CD1c-positive myeloid dendritic cell (primary cell): ENCODE results near the gene LEF1.
"Not testable (repeated sequence)": the region's sequence is repeated elsewhere in the genome, so short reads cannot be mapped to it uniquely, and the experiment has no call there.

Source experiments
- DNase-seq: peaks from one replicate; pipeline ENCODE4 v3.0.0-alpha.2; 2016; ENCODE audit errors: extremely low spot score

Gene LEF1

DNA sequence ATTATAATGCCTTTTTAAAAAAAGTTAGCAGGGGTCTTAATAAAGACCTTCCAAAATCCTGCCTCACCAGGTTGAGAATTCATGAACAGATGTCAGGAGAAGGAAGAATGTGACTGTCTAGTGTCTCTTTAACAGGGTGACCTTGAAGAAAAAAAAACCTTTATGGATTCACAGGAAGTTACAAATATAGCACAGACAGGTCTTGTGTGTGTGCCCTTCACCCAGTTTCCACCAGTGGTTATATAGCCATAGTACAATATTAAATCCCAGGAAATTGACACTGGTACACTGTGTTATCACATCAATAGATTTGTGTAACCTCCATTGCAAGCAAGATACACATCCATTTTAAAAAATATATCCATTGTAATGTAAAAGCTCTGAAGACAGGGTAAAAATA lies 135.4 kb downstream of the LEF1 start:
- no peak for DNase-seq

- DNase-seq: no peak
Observed at GRCh38 chr4:108031427-108032083, 137.2 kb downstream of the LEF1 start.

DNA sequence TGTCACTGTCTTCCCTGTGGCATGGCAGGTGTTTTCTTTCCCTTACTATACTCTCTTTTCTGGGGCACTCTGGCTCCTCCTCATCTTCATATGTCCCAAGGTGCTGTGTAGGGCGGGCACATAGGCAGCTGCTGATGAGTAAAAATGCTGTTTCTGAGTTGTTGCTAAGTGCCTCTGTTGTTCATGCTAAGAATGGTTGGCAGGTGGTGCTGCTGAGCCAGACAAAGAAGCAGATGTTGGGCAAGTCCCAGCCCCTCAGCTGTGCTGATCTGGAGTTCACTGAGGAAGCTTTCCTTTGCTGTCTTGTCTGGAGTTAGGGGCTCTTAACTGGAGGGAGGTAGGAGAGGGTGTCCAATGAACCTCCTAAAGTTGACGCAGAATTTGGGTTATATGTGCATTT lies 138.4 kb downstream of the LEF1 start:
- peak; percentile 38 for DNase-seq

DNA sequence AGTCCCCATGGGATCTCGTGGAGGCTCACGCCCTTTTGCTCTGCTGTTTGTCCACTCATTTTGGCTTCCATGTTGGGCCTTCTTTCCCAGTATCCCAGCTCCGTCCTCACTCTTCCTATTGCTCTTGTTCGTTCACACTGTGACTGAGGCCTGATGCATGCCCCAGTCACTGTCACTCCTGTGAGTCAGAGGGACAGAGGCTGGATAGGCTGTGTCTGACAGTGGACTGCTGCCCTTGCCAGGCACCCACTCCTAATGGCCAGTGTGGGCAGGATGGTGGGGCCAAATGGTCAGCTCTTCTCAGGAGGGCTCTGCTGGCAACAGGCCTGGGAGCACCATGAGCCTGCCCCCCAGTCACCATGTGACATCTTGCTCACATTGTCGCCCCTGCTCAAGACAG lies 139.0 kb downstream of the LEF1 start:
- no peak for DNase-seq

DNA sequence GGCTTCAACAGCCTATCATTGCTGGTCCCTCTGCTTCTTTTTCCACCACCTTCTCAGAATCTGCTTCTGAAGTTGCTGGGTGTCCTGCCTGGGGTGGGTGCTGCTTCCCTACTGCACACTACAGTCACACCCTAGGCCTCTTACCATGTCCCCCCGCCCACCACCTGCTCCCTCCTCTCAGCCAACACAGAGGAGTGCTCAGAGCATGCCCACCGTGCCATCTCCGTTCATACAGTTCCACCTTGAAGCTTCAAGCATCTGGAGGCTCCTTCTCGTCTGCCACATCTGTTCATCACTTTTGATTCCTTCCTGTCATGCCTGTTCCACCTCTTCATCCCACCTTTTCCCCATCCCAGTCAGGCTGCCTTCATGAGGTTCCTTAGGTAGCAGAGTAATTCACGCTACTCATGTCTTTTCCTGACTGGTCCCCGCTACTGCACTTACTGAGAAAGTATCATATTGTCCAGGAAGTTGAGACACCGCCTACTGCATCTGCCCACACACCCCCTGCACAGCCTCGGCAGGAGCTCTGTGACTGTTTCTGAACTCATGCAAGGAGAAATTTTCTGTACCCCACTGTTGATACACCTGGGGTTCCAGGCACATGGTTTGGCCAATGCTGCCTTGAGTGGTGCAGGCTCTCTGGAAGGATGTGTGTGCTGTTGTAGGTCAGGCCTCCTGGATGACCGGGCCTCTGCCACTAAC lies 139.6 kb downstream of the LEF1 start:
- DNase-seq: no peak

- DNase-seq: no peak
Observed at GRCh38 chr4:108024878-108025165, 143.9 kb downstream of the LEF1 start.

- DNase-seq: no peak
Observed at GRCh38 chr4:108024085-108024877, 144.5 kb downstream of the LEF1 start.

GRCh38 chr4:108018884-108019187 lies 149.9 kb downstream of the LEF1 start:
- DNase-seq: no peak

DNA sequence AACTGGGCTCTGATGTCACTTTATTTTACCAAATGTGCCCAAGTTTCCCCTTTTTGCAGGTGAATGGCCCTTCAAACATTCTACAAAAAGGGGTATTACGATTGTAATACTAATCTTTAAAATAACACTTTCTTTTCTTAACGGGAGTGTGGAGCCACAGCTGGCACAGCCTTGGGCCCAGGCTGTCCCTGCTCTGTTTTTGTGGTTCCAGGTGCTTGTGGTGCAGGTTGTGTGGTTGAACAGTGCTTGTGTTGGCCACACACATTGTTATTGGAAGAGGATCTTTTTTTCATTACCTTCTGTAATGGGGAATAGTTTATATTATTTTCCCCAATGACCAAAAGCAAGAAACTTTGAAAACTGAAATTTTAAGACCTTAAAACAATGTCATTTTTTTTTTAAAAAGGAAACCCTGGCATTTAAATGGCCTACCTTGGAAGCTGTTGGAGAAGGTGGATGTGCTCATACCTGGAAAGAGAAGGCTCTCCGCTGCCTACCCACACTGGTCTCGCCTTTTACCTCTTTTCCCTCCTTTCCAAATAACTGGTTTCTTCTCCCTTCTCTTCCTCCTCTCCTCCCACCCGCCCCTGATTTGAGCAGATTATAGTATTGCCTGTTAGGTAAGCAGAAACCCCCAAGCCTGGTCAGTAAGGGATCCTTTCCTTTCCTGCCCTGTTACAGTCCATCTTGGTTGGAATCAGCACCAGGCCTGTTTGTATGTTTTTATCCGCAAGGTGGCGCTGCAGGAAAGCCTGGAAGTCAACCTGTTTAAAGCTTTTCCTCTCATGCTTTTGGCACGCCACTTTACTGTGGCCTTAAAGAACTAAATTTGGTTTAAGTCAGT lies 150.5 kb downstream of the LEF1 start:
- peak; percentile 82 for DNase-seq

DNA sequence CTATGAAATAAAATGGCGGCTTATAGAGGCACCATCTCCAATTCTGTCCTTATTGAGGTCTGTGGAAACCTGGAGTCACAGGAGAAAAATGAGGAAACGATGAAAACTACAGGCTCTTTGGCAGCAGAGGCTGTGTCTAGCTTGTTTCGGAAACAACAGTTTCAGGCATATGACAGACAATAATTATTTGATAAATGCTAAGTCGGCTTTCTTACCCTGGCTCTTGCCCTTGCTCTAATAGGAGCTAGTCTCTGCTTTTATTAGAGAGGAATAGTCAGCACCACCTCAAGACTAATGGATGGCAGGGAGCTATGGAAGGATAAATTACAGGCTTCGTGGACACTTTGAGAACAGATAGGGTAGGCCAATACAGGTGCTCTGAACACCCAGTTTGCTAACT lies 154.8 kb downstream of the LEF1 start:
- no peak for DNase-seq

- no peak for DNase-seq
Observed at GRCh38 chr4:108013327-108013726, 155.4 kb downstream of the LEF1 start.

DNA sequence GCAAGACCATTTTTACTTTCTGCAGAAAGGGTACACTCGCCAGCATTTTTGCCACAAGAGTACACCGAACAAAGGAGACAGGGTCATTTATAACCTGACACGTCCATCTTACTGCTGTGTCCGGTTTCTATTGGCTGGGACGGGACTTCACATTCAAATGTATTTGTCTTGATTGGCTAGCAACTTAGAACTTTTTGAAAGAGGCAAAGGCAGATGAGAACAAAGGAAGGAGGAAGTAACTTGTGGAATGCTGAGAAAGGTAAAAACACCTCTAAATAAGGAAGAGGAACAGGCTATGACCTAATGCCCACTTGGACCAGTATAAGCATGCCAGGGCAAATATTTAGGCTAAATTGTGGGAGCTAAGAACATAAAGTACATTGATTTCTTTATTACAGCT lies 156.3 kb downstream of the LEF1 start:
- DNase-seq: not testable (repeated sequence)

DNA sequence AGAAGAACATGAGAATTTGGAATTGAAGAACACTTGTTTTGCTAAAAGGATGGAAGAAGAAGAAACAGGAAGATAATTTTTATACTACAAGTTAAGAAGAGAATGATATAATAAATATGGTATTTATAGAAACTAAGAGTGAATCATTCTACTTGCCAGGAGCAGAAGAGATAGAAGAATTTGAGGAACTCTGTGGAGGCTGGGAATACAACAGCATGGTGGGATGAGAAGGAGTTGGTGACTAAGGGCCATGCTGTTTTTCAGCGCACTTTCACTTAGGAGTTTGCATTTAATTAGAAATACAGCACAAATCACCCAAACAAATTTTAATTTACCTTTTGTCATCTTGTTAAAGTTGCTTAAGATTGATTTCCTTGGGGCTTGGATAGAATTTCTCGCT lies 158.6 kb downstream of the LEF1 start:
- peak; percentile 11 for DNase-seq

GRCh38 chr4:108008721-108009120 lies 160.0 kb downstream of the LEF1 start:
- DNase-seq: no peak

GRCh38 chr4:108007984-108008383 lies 160.7 kb downstream of the LEF1 start:
- no peak for DNase-seq

DNA sequence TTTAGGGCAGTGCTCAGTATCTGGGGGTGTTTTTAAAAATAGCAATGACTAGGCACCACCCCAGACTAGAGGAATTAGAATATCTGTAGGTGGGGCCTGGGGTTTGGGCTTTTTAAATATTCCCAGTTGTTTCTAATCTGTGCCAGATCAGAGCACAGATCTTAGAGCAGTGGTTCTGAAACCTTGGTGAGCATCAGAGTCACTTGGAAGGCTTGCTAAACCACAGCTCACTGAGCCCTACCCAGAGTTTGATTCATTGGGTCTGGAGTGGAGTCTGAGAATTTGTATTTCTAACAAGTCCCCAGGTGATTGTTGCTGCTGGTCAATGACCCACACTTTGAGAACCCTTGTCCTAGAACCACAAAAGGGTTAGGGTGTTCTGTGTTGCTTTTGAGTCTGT lies 162.4 kb downstream of the LEF1 start:
- DNase-seq: no peak

- no peak for DNase-seq
Observed at GRCh38 chr4:108005807-108006206, 162.9 kb downstream of the LEF1 start.

GRCh38 chr4:108004646-108005045 lies 164.1 kb downstream of the LEF1 start:
- DNase-seq: no peak

DNA sequence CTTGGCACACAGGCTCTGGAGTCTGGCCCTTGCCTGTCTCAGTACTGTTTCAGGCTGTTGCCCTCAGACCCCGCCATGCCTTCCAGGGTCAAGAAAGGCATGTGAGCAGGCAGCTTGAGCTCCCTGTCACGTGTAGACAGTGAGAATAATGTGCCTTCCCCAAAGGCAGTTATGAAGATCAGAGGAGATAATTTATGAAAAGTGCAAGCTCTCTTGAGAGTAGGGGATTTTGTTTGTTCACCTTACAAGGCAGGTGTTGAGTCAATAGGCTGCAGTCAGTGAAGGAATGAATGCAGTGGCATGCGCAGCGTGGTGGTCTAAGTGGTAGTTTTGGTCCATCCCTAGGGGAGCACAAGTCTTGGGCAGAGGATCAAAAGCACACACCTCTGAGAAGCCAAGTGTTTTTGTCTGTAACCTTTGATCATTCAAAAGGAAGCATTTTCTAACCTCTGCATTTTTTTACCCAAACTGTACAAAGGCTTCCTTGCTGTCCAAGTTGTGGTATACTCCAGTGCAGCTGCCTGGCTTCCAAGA lies 164.7 kb downstream of the LEF1 start:
- no peak for DNase-seq

- DNase-seq: no peak
Observed at GRCh38 chr4:108001540-108002135, 167.1 kb downstream of the LEF1 start.

GRCh38 chr4:107999932-108000539 lies 168.7 kb downstream of the LEF1 start:
- no peak for DNase-seq
